GM12878 (cell line): ENCODE results near the gene CASP6. TPM values are rescaled to one million over a fixed set of nuclear protein-coding genes. Genes with fewer than 3 reads are reported as not detected.

ENCODE experiments used
- ASH2L ChIP-seq: fragments of 300-600, 200-600 bp; sonication (generic); IDR thresholded peaks from 2 replicates; pipeline ENCODE4 v1.6.1; 2017; ENCODE audit warnings: low read depth, mild to moderate bottlenecking, borderline replicate concordance
- CHD2 ChIP-seq: IDR thresholded peaks from 2 replicates; pipeline ENCODE4 v1.6.1; 2011; ENCODE audit warnings: low read depth, low read length, improper control_type of control experiment, borderline replicate concordance
- EGR1 ChIP-seq, 2 experiments: IDR thresholded peaks; 1 replicate in 1 of 2; 2 replicates in 1 of 2; pipeline ENCODE4 v1.6.1; 2011 to 2012; ENCODE audit warnings: low read depth in 2 of 2, low read length in 2 of 2, borderline replicate concordance in 1 of 2, mild to moderate bottlenecking in 1 of 2, moderate library complexity in 1 of 2
- ESRRA ChIP-seq: IDR thresholded peaks from 2 replicates; pipeline ENCODE4 v1.6.1; 2012; ENCODE audit warnings: mild to moderate bottlenecking, low read length, improper control_type of control experiment
- FOXM1 ChIP-seq: IDR thresholded peaks from 2 replicates; pipeline ENCODE4 v1.6.1; 2012; ENCODE audit warnings: low read depth, mild to moderate bottlenecking, inconsistent platforms, low read length, moderate library complexity
- IKZF2 ChIP-seq, 2 experiments: fragments of 450-650 bp; IDR thresholded peaks; 2 replicates each; pipeline ENCODE4 v1.6.1; 2017; ENCODE audit warnings: mild to moderate bottlenecking in 2 of 2, moderate library complexity in 2 of 2
- MYB ChIP-seq: fragments of 150-350 bp; IDR thresholded peaks from 2 replicates; pipeline ENCODE4 v1.6.1; 2014; ENCODE audit warnings: mild to moderate bottlenecking, low read depth, low read length, borderline replicate concordance
- NFYA ChIP-seq: IDR thresholded peaks from 2 replicates; pipeline ENCODE4 v1.6.1; 2011; ENCODE audit warnings: low read depth, mild to moderate bottlenecking, low read length, improper control_type of control experiment, borderline replicate concordance
- NFYB ChIP-seq: IDR thresholded peaks from 2 replicates; pipeline ENCODE4 v1.6.1; 2011; ENCODE audit warnings: low read depth, mild to moderate bottlenecking, low read length, improper control_type of control experiment, moderate library complexity; ENCODE audit not compliant: insufficient read depth
- NR2C1 ChIP-seq: fragments of 450-650 bp; IDR thresholded peaks from 2 replicates; pipeline ENCODE4 v1.6.1; 2017; ENCODE audit warnings: antibody characterized with exemption, mild to moderate bottlenecking, moderate library complexity
- NR2C2 ChIP-seq: IDR thresholded peaks from 2 replicates; pipeline ENCODE4 v1.6.1; 2011; ENCODE audit warnings: borderline replicate concordance, low read depth; ENCODE audit not compliant: control insufficient read depth, insufficient read length
- PAX8 ChIP-seq: fragments of 450-650 bp; IDR thresholded peaks from 2 replicates; pipeline ENCODE4 v1.6.1; 2017; ENCODE audit warnings: mild to moderate bottlenecking, moderate library complexity
- RAD21 ChIP-seq: IDR thresholded peaks from 2 replicates; pipeline ENCODE4 v1.6.1; 2011; ENCODE audit warnings: mild to moderate bottlenecking, low read depth, low read length, moderate library complexity; ENCODE audit not compliant: insufficient read depth
- RELA ChIP-seq: fragments of 450-650 bp; IDR thresholded peaks from 2 replicates; pipeline ENCODE4 v1.8.0; 2014; ENCODE audit warnings: borderline replicate concordance; ENCODE audit not compliant: partially characterized antibody
- SMC3 ChIP-seq: IDR thresholded peaks from 2 replicates; pipeline ENCODE4 v1.6.1; 2011; ENCODE audit warnings: low read length, improper control_type of control experiment, borderline replicate concordance
- TCF3 ChIP-seq: IDR thresholded peaks from 2 replicates; pipeline ENCODE4 v1.6.1; 2012; ENCODE audit warnings: low read depth, mild to moderate bottlenecking, low read length, borderline replicate concordance; ENCODE audit not compliant: insufficient read depth
- ZNF384 ChIP-seq: IDR thresholded peaks from 2 replicates; pipeline ENCODE4 v1.6.1; 2012; ENCODE audit warnings: low read depth, mild to moderate bottlenecking, low read length, improper control_type of control experiment, borderline replicate concordance
- ZSCAN29 ChIP-seq: fragments of 450-650 bp; IDR thresholded peaks from 2 replicates; pipeline ENCODE4 v1.6.1; 2017; ENCODE audit warnings: mild to moderate bottlenecking, moderate library complexity
- polyA plus RNA-seq, 11 experiments: library from polyadenylated mRNA; depleted of rRNA in 4 of 11; unstranded in 6 of 11; stranded (reverse) in 5 of 11; fragments of >200 nt; fragmentation: Nextera tagmentation in 4 of 11; fragmentation: Illumina TruSeq in 1 of 11; extraction: Ambion mirVana in 4 of 11; extraction: Trizol in 1 of 11; gene quantifications; 1 replicate in 1 of 11; 2 replicates in 10 of 11; pipeline versions ENCODE4 v1.2.1 to v1.2.3, GENCODE V29; 2011 to 2016; ENCODE audit warnings: inconsistent platforms in 2 of 11, missing spikeins in 2 of 11, low read depth in 1 of 11
- total RNA-seq, 4 experiments: library from RNA; depleted of rRNA in 3 of 4; stranded (reverse); fragments of >200 nt in 3 of 4; fragmentation: Illumina TruSeq in 1 of 4; extraction: Trizol in 1 of 4; gene quantifications; 2 replicates each; pipeline versions ENCODE4 v1.2.1 to v1.2.3, GENCODE V29; 2013 to 2021
- TF ChIP-seq, protein P1 (sequence below): fragments of 450-650 bp; IDR thresholded peaks from 2 replicates; pipeline ENCODE4 v1.6.1; 2017; ENCODE audit warnings: mild to moderate bottlenecking, low read depth, inconsistent platforms; ENCODE audit not compliant: poor library complexity, severe bottlenecking
- TF ChIP-seq, protein P2 (sequence below): fragments of 450-650 bp; conservative IDR thresholded peaks from 2 replicates; pipeline ENCODE4 v1.6.1; 2017; ENCODE audit warnings: mild to moderate bottlenecking, moderate library complexity

Gene CASP6
- total and polyA plus RNA-seq, 10 of the 15 experiments (the other 5 are each of a cell fraction or from before 2014, with no cell fraction given) = 20.0 to 66.8 (median 30.8) TPM

- TF ChIP-seq, protein P1, sequence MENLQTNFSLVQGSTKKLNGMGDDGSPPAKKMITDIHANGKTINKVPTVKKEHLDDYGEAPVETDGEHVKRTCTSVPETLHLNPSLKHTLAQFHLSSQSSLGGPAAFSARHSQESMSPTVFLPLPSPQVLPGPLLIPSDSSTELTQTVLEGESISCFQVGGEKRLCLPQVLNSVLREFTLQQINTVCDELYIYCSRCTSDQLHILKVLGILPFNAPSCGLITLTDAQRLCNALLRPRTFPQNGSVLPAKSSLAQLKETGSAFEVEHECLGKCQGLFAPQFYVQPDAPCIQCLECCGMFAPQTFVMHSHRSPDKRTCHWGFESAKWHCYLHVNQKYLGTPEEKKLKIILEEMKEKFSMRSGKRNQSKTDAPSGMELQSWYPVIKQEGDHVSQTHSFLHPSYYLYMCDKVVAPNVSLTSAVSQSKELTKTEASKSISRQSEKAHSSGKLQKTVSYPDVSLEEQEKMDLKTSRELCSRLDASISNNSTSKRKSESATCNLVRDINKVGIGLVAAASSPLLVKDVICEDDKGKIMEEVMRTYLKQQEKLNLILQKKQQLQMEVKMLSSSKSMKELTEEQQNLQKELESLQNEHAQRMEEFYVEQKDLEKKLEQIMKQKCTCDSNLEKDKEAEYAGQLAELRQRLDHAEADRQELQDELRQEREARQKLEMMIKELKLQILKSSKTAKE = no peak
- TF ChIP-seq IKZF2 (IDR thresholded peaks at IDR 0.05) = peak; percentile 40 to 57; a peak in 3 of 4 replicates
- no peak for TF ChIP-seq EGR1 (IDR thresholded peaks at IDR 0.05; ENCODE audit: borderline replicate concordance in 1 of 2, low read depth in 2 of 2, low read length in 2 of 2)
- peak; percentile 29; the same call in 1 of the 2 replicates for TF ChIP-seq CHD2
- peak; percentile 57 for TF ChIP-seq RAD21
- no peak for TF ChIP-seq RELA
- TF ChIP-seq, protein P2, sequence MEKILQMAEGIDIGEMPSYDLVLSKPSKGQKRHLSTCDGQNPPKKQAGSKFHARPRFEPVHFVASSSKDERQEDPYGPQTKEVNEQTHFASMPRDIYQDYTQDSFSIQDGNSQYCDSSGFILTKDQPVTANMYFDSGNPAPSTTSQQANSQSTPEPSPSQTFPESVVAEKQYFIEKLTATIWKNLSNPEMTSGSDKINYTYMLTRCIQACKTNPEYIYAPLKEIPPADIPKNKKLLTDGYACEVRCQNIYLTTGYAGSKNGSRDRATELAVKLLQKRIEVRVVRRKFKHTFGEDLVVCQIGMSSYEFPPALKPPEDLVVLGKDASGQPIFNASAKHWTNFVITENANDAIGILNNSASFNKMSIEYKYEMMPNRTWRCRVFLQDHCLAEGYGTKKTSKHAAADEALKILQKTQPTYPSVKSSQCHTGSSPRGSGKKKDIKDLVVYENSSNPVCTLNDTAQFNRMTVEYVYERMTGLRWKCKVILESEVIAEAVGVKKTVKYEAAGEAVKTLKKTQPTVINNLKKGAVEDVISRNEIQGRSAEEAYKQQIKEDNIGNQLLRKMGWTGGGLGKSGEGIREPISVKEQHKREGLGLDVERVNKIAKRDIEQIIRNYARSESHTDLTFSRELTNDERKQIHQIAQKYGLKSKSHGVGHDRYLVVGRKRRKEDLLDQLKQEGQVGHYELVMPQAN = peak; percentile 29
- TF ChIP-seq MYB = no peak
- TF ChIP-seq ZSCAN29 = no peak
- TF ChIP-seq ASH2L = no peak
- TF ChIP-seq SMC3 = peak; percentile 56; the same call in 1 of the 2 replicates
- TF ChIP-seq PAX8 = no peak
- no peak for TF ChIP-seq NR2C2
- no peak for TF ChIP-seq NFYA
- TF ChIP-seq NR2C1 = no peak
- TF ChIP-seq TCF3 = peak; percentile 60; the same call in 1 of the 2 replicates
- TF ChIP-seq FOXM1 = peak; percentile 83
- TF ChIP-seq ZNF384 = no peak
- no peak for TF ChIP-seq NFYB
- no peak for TF ChIP-seq ESRRA
Measured at GRCh38 chr4:109702950-109703663, at the start of gene CASP6 (continued).
